CMK (cell line): Measurements from ENCODE around the gene PLEKHA8.

Experiments used
- DNase-seq: peaks from one replicate; pipeline ENCODE4 v3.0.0-alpha.2; 2010; ENCODE audit warnings: low read depth

The PLEKHA8 gene

GRCh38 chr7:30112103-30112713, 84.0 kb downstream of the PLEKHA8 start:
- no peak for DNase-seq

- no peak for DNase-seq
These were observed 84.9 kb downstream of the PLEKHA8 start for GRCh38 chr7:30113144-30113543.

- DNase-seq = no peak
These were observed 86.5 kb downstream of the PLEKHA8 start for GRCh38 chr7:30114536-30115238.

GRCh38 chr7:30115709-30116297, 87.6 kb downstream of the PLEKHA8 start:
- no peak for DNase-seq

- DNase-seq = no peak
These were observed 88.6 kb downstream of the PLEKHA8 start for GRCh38 chr7:30116771-30117170.

- DNase-seq = no peak
These were observed 89.7 kb downstream of the PLEKHA8 start for GRCh38 chr7:30117896-30118295.

GRCh38 chr7:30119890-30120577, 91.8 kb downstream of the PLEKHA8 start:
- no peak for DNase-seq

- no peak for DNase-seq
These were observed 105.8 kb downstream of the PLEKHA8 start for GRCh38 chr7:30133736-30134610.

GRCh38 chr7:30134611-30135300, 106.5 kb downstream of the PLEKHA8 start, which contains the start of gene MTURN:
Gene MTURN, plus strand, starts transcription at chr7:30134986. Its CDS starts 151 bp downstream, at chr7:30135137.
- DNase-seq = no peak

- DNase-seq = no peak
These were observed 107.3 kb downstream of the PLEKHA8 start for GRCh38 chr7:30135301-30136116.

- DNase-seq = no peak
These were observed 108.0 kb downstream of the PLEKHA8 start for GRCh38 chr7:30136117-30136731.

- no peak for DNase-seq
These were observed 108.7 kb downstream of the PLEKHA8 start for GRCh38 chr7:30136743-30137485.

- no peak for DNase-seq
These were observed 111.7 kb downstream of the PLEKHA8 start for GRCh38 chr7:30139836-30140384.

GRCh38 chr7:30140456-30140855, 112.2 kb downstream of the PLEKHA8 start:
- DNase-seq = no peak

GRCh38 chr7:30142710-30143109, 114.5 kb downstream of the PLEKHA8 start:
- no peak for DNase-seq

GRCh38 chr7:30143748-30144251, 115.6 kb downstream of the PLEKHA8 start:
- DNase-seq = no peak

- DNase-seq = peak; percentile 83
These were observed 116.6 kb downstream of the PLEKHA8 start for GRCh38 chr7:30144657-30145306.

GRCh38 chr7:30145426-30145970, 117.3 kb downstream of the PLEKHA8 start:
- no peak for DNase-seq
